T1000 (cell line): ENCODE results near the gene NSD1.

ENCODE experiments used
- DNase-seq: peaks from one replicate; lab custom pipeline; 2025; ENCODE audit warnings: mixed read lengths; lab: John Stamatoyannopoulos, UW

Gene NSD1

DNA sequence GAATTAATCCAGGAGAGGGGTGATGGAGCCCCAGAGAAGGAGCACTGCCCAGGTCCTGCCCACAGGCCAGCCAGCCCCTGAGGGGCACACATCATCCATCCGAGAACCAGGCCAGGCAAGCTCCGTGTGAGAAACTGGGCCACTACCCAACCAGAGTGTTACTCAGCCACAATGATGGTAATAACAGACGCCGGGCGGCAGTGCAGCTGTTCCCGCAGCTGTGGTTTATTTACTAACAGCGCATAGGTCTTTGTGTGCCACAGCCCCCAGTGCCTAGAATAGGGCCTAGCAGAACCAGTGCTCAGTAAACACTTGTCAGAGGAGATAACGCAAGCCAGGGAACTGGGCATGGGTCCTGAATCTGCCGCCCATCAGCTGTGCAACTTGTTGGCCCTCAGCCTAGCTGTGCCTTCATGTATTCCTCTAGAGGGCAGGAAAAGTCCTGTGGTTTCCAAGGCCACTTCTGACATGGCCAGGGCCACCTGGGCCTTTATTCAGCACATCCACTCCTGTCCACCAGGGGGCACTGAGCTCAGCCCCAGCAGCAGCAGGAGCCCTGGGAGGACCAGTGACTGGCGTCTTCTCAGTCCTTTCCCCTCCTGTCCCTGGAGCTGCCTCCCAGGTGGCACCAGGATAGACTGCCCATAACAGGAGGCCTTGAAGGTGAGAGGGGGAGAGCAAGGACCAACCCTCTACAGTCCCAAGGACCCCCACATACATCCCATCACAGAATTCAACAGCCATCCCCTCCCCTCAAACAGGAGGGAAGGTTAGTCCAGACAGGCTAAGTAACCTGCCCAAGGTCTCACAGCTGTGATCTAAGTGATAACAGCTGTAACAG lies 176.0 kb downstream of the NSD1 start:
- DNase-seq = peak; percentile 49

- DNase-seq = no peak
These were observed 176.8 kb downstream of the NSD1 start for GRCh38 chr5:177310332-177310731.

DNA sequence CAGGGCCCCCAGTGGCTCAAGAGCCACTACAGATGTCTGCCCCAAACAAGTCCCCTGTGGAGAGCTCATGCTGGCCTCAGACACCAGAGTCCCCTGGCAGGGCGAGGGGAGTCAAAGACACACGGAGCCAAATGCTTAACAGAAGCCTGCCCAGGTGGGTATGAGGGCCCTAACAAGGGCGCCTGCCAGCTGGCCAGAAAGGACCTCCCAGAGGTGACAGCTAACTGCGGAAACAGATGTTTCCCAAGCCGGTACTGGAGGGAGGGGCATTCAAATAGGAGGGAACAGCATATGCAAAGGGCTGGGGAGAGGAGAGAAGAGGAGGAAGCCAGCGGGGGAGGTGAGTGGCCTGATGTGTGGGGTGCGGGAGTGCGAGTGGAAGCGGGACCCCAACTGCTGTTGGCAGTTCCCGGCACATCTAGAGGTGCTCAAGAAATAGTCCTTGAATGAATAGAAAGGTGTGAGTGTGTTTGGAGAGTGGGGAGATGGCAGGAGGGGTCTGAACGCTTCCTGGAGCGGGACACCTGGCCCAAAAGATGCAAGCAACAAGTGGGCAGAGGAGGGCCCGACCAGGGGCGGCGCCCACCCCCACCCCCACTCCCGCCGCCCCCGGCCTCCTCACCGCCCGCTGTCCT lies 177.3 kb downstream of the NSD1 start:
- DNase-seq = no peak

DNA sequence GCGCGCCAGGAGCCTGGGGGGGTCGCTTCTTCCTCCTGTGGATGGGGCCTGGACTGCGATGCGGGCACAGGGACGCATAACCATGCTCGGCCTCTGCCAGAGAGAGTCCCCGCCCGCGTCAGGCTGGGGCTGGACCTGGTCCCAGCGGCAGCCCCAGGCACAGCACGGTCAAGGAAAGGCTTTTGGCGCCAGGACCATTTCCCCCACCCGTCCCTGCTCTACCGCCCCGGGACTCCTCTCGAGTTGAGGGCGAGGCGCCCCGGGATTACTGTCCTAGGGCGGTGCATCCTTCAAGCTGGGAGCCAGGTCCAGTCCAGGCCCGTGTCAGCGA lies 177.8 kb downstream of the NSD1 start:
- DNase-seq = no peak

- DNase-seq = peak; percentile 92
These were observed 178.4 kb downstream of the NSD1 start, which contains the start of gene MXD3 for GRCh38 chr5:177311723-177312648. MXD3 (minus strand) TSS chr5:177311898; CDS start chr5:177311830, 68 bp downstream.

- DNase-seq = peak; percentile 54
These were observed 179.1 kb downstream of the NSD1 start for GRCh38 chr5:177312649-177313181.

DNA sequence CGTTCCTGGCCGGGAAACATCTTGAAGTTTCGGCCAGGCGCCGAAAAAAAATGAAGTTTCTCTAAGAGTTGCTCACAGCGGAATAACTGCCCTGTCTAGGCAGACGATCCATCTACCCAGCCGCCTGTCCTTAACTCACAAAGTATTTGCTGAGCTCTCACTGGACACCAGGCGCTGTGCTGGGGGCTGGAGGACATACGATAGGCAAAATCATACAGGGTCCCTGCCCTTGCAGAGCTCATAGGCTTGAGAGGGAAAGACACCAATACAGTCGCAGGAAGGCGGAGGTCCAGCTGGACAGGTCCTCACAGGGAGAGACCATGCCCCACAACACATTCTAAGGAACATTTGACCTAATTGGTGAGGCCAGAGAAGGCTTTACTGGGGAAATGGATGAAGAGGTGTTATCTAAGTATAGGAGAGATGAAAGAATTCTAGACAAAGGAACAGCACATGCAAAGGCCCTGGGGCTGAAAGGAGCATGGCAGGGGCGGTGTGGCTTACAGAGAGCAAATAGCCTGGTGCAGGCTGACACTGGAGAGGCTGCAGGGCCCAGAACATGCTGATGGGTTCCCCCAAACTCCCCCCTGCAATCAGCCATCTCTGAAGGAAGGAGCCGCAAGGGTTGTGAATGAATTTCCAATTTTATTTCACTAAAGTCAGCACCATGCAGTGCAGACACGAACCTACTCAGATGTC lies 180.1 kb downstream of the NSD1 start:
- no peak for DNase-seq

GRCh38 chr5:177314376-177315342 lies 181.1 kb downstream of the NSD1 start:
- DNase-seq = no peak

- no peak for DNase-seq
These were observed 181.8 kb downstream of the NSD1 start for GRCh38 chr5:177315411-177315810.

- DNase-seq = no peak
These were observed 182.4 kb downstream of the NSD1 start for GRCh38 chr5:177316005-177316404.

- DNase-seq = peak; percentile 37
These were observed 184.4 kb downstream of the NSD1 start for GRCh38 chr5:177317959-177318377.

DNA sequence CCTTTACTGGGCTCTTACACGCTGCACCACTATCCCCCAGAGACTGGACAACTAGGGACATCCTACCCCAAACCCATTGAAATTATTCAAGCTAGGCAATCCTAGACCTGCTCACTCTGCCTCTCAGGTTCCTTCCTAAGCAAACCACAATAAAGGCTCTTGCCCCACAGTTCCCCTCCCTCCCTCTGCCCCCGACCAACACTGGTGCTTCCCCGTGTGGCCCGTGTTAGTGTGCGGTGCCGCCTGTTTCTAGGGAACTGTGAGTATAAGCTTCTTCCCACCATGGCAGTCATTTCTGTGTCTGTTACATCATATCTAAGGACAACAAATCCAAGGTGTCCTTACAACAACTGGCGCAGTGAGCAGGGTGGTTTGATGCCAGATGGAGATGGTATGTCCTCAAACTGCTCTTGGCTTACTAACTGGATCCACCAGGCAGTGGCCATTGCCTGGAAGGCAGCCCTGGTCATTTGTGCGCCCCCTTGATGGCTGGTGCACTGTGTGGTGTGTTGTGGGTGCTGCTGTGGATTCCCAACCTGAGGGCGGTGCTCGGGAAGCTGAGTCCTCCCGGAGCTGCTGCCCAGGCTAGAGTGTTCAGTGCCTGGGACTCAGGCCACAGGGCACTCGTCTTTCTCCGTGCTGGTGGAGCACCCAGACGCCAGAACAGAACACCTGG lies 186.5 kb downstream of the NSD1 start:
- no peak for DNase-seq

- no peak for DNase-seq
These were observed 187.3 kb downstream of the NSD1 start for GRCh38 chr5:177320879-177321278.

- DNase-seq = no peak
These were observed 192.4 kb downstream of the NSD1 start for GRCh38 chr5:177325868-177326381.

DNA sequence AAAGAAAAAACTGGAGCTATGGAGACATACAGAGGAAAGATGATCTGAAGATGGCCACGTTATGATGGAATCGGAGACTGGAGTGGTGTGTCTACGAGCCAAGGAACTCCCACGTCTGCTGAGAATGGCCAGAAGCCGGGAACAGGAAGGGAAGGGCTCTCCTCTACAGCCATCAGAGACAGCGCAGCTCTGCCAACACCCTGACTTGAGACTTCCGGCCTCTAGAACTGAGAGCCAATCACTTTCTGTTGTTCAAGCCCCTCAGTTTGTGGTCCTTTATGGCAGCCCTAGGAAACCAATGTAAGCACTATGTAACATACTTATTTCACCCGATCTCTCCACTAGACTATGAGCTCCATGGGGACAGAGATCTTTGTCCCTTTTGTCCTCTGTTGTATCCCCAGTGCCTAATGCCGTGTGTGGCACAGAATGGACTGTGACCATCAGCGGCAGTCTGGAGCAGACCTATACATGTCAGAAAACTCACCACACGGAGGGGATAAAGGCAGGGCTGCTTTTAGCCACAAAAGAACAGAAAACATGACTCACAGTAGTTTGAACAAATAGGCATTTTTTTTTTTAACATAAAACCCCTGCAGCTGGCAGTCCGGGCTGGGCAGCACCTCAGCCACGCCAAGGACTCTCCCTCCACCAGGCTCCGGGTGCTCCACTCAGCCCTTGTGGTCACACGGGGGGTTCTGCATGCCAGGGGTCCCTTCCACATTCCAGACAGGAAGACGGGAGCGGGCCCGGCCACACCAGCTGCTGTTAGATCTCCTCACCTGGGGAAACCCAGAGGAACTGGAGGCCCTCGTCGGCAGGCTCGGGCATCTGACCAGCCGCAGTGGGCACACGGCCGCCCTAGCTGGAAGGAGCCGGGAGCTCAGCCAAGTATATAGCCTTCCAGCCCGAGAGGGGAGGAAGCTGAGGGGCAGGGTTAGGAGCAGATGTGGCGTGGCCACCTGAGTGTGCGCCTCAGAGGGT lies 194.3 kb downstream of the NSD1 start:
- DNase-seq = peak; percentile 26

- no peak for DNase-seq
These were observed 195.1 kb downstream of the NSD1 start for GRCh38 chr5:177328545-177329231.

DNA sequence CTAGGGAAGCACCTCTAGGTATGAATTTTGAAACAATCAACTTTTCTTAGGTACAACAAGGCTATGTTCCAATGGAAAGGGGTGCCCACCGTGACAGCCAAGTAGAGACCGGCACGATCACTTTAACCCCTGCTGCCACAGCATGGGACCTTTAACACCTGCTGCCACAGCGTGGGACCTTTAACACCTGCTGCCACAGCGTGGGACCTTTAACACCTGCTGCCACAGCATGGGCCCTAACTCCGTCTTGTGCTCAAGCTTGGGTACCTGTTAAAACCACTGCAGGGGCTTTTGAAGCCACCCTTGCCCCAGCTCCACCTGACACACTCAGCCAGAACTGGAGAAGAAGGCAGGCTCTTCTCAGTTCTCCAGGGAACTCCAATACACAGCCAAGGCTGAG lies 196.3 kb downstream of the NSD1 start:
- DNase-seq = no peak
